ENCODE results near the gene LIN54.
A peak's percentile ranks its signal among the peaks of the same experiment; 100 is the strongest.

LIN54 gene

DNA sequence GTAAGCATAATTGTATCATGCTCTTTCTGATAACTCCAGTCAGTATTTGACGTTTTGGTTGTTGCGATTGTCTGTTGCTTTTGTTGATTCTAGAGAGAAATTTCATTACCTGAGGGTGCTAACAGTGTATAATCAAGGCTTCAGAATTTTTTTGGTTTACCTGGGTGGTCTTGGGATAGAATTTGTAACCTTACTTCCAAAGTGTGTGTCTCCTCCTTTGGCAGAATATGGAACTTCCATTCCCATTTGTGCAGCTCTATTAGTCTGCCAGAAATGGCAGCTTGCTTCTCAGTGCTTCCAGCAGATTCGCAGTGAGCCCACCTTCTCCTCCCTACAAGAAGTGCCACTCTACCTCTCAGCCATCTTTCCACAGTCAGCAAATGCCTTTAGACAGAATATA, 29.6 kb upstream of the LIN54 start:
- no peak overlapping the region for H3K4me3 ChIP-seq (ENCODE audit: low read depth in 1 of 2, low read length in 1 of 2)
- no peak overlapping the region for H3K27ac ChIP-seq
- no peaks in the 10 kb centered on the region for H3K27me3 ChIP-seq
- TF ChIP-seq, protein P1, sequence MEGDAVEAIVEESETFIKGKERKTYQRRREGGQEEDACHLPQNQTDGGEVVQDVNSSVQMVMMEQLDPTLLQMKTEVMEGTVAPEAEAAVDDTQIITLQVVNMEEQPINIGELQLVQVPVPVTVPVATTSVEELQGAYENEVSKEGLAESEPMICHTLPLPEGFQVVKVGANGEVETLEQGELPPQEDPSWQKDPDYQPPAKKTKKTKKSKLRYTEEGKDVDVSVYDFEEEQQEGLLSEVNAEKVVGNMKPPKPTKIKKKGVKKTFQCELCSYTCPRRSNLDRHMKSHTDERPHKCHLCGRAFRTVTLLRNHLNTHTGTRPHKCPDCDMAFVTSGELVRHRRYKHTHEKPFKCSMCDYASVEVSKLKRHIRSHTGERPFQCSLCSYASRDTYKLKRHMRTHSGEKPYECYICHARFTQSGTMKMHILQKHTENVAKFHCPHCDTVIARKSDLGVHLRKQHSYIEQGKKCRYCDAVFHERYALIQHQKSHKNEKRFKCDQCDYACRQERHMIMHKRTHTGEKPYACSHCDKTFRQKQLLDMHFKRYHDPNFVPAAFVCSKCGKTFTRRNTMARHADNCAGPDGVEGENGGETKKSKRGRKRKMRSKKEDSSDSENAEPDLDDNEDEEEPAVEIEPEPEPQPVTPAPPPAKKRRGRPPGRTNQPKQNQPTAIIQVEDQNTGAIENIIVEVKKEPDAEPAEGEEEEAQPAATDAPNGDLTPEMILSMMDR (IDR thresholded peaks at IDR 0.05) = no peak
- peaks cover 17% of the 10 kb centered on the region in 2 experiments for H3K4me1 ChIP-seq (ENCODE audit: control insufficient read depth in 1 of 2, insufficient read depth in 1 of 2, low read depth in 1 of 2, low read length in 1 of 2)
- H3K9me3 ChIP-seq = no peaks in the 10 kb centered on the region
- no peaks in the 10 kb centered on the region for H3K36me3 ChIP-seq

DNA sequence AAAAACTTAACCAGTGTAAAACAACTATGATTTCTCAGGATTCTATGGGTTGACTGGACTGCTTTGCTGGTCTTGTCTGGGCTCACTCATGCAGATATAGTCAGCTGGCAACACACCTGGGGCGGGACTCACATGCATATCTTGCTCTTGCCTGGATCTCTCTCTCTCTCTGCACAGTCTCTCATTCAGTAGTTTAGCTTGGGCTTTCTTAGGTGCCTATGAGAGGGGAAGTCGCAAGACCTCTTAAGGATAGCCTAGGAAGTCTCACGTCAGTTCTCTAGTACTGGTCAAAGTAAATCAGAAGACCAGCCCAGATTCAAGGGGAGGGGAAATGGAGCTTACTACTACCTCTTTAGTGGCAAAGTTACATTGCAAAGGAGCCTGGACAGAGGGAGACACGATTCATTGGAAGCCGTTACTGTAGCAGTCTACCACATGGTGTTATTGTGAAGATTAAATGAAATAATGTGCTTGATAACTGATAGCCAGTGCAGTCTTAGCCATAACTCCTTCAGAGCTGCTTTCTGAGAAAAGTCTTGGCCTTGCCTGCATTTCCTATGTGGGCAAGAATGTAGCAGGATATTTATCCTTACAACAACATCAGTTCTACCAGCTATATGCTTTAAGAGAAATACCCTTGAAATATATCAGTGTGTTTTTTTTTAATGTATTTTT, 26.5 kb upstream of the LIN54 start:
- TF ChIP-seq, protein P1 (IDR thresholded peaks at IDR 0.05) = no peak
- H3K36me3 ChIP-seq = no peaks in the 10 kb centered on the region
- peaks cover 21 to 23% of the 10 kb centered on the region in 2 experiments for H3K4me1 ChIP-seq (ENCODE audit: control insufficient read depth in 1 of 2, insufficient read depth in 1 of 2, low read depth in 1 of 2, low read length in 1 of 2)
- no peak overlapping the region for H3K4me3 ChIP-seq (ENCODE audit: low read depth in 1 of 2, low read length in 1 of 2)
- no peaks in the 10 kb centered on the region for H3K27me3 ChIP-seq
- H3K27ac ChIP-seq = no peak overlapping the region
- H3K9me3 ChIP-seq = no peaks in the 10 kb centered on the region

DNA sequence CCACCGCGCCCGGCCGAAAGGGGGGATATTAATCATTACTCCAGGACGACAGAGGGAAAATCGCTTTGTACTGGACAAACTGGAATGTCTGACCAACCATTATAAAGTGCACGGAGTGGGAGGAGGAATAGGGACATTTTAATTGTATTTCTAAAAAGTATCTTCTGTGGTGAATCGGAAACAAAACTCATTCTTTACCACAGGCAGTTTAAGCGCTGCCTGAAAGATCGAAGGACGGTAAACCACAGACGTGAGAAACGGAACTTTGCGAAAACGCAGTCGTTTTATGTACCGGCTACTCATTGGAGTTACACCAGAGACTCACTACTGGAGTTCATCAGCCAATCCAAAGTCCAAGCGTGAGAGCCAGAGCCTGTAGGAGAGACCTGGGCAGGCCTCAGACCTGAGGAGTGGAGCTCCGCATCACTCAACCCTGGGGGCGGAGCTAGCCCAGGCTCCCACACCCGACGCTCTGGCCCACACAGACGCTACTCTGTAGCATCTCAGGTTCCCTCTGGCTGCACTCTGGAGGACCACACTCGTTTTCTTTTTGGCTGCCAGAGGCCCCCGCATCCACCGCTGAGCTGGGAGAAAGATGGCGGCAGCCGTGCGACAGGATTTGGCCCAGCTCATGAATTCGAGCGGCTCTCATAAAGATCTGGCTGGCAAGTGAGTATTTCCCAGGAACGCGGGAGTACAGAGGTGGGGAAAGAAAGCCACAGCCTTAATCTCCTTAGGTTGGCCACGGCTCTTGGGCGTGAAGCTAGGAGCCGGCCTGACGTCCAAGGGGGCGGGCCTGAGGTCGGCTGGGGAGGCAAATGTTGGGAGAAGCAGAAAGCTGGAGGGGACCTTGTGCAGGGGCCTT, 24.2 kb upstream of the LIN54 start, which contains the start of gene COPS4:
COPS4 (plus strand) TSS at position 554 of the 865 bp plus-strand sequence; CDS start at position 596, 42 bp downstream.
- TF ChIP-seq, protein P1 (IDR thresholded peaks at IDR 0.05) = peak; percentile 85
- Histone ChIP-seq H3K36me3 (no peaks in the 10 kb centered on the region), H3K27me3 (no peaks in the 10 kb centered on the region), H3K4me3 (ENCODE audit: low read depth in 1 of 2, low read length in 1 of 2) (peak within 1 kb of the TSS; percentile 71 to 90), H3K9me3 (no peaks in the 10 kb centered on the region), H3K4me1 (ENCODE audit: control insufficient read depth in 1 of 2, insufficient read depth in 1 of 2, low read depth in 1 of 2, low read length in 1 of 2) (peaks cover 21 to 23% of the 10 kb centered on the region in 2 experiments), H3K27ac (peak within 1 kb of the TSS; percentile 91)

DNA sequence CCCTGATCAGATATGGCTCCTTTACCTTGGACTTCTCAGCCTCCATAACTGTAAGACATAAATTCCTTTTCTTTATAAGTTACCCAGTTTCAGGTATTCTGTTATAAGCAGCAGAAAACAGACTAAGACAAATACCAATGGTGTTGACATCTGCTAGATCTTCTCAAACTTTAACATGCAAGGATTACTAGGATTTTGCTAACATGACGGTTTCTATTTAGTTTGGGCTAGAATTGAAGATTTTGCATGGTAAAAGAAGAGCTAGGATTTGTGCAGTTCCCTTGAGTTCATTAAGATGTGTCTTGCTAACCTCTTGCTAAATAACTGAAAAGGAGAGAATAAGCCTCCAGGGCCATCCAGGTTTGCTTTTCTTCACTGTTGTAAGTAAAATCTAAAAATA, 19.1 kb upstream of the LIN54 start:
- H3K36me3 ChIP-seq = no peaks in the 10 kb centered on the region
- H3K4me3 ChIP-seq (ENCODE audit: low read depth in 1 of 2, low read length in 1 of 2) = no peak overlapping the region
- H3K9me3 ChIP-seq = no peaks in the 10 kb centered on the region
- H3K27me3 ChIP-seq = no peaks in the 10 kb centered on the region
- peaks cover 5% of the 10 kb centered on the region in 2 experiments for H3K4me1 ChIP-seq (ENCODE audit: control insufficient read depth in 1 of 2, insufficient read depth in 1 of 2, low read depth in 1 of 2, low read length in 1 of 2)
- H3K27ac ChIP-seq = no peak overlapping the region
- TF ChIP-seq, protein P1 (IDR thresholded peaks at IDR 0.05) = no peak

DNA sequence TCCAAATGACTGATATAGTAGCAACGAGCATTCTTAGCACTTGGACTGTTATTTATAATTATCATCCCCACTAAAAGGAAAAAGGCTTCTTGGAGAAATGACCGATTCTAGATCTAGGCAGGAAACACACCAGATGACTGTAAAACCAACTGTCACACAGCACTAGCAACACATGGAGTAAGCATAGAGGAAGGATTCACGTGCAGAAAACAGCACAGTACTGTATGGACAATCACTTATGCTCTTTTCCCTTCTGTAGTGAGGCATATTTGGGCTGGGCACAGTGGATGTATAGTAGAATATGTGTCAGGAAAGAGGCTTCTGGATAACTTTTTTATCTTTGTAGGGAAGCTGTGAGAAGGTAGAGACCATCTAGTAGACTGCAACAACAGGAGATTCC, 18.4 kb upstream of the LIN54 start:
- no peaks in the 10 kb centered on the region for H3K9me3 ChIP-seq
- H3K27me3 ChIP-seq = no peaks in the 10 kb centered on the region
- H3K36me3 ChIP-seq = no peaks in the 10 kb centered on the region
- H3K27ac ChIP-seq = no peak overlapping the region
- H3K4me1 ChIP-seq (ENCODE audit: control insufficient read depth in 1 of 2, insufficient read depth in 1 of 2, low read depth in 1 of 2, low read length in 1 of 2) = peaks cover 2 to 3% of the 10 kb centered on the region in 2 experiments
- TF ChIP-seq, protein P1 (IDR thresholded peaks at IDR 0.05) = no peak
- no peak overlapping the region for H3K4me3 ChIP-seq (ENCODE audit: low read depth in 1 of 2, low read length in 1 of 2)

Data from neutrophil (primary cell).